Measurements from ENCODE around the gene SHCBP1. TPM values are rescaled to one million over a fixed set of nuclear protein-coding genes. Genes with fewer than 3 reads are reported as not detected.

The SHCBP1 gene
- total and polyA plus RNA-seq, 9 of the 15 experiments (the other 6 are each of a cell fraction or from before 2014, with no cell fraction given) = 6.2 to 29.6 (median 19.7) TPM

DNA sequence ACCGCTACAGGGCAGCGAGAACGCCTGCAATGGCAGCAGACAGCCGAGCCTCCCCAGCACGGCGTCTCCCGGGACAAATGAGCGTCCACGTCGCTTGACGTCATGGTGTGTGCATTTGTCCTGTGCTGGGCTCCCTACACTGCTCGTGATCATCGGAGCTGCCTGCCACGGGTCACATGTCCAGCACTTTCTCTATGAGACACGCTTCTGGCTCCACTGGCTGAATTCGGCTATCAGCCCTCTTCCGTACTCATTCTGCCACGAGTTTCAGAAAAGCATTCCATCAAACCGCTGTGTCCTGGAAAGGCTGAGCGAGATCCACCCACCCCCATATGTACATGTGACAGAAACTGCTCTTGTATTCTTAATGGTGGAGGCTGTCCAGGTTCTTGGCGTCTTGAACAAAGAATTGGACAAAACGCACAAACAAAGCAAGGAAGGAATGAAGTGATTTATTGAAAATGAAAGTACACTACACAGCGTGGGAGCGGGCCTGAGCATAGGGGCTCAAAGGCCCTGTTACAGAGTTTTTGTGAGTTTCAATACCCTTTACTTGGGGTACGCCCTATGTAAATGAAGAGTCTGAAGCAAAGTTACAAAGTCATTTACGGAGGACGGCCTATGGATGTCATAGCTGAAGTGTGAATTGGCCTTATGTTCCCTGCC is 28.5 kb upstream of the SHCBP1 start (continued):
- TF ChIP-seq, protein P1, sequence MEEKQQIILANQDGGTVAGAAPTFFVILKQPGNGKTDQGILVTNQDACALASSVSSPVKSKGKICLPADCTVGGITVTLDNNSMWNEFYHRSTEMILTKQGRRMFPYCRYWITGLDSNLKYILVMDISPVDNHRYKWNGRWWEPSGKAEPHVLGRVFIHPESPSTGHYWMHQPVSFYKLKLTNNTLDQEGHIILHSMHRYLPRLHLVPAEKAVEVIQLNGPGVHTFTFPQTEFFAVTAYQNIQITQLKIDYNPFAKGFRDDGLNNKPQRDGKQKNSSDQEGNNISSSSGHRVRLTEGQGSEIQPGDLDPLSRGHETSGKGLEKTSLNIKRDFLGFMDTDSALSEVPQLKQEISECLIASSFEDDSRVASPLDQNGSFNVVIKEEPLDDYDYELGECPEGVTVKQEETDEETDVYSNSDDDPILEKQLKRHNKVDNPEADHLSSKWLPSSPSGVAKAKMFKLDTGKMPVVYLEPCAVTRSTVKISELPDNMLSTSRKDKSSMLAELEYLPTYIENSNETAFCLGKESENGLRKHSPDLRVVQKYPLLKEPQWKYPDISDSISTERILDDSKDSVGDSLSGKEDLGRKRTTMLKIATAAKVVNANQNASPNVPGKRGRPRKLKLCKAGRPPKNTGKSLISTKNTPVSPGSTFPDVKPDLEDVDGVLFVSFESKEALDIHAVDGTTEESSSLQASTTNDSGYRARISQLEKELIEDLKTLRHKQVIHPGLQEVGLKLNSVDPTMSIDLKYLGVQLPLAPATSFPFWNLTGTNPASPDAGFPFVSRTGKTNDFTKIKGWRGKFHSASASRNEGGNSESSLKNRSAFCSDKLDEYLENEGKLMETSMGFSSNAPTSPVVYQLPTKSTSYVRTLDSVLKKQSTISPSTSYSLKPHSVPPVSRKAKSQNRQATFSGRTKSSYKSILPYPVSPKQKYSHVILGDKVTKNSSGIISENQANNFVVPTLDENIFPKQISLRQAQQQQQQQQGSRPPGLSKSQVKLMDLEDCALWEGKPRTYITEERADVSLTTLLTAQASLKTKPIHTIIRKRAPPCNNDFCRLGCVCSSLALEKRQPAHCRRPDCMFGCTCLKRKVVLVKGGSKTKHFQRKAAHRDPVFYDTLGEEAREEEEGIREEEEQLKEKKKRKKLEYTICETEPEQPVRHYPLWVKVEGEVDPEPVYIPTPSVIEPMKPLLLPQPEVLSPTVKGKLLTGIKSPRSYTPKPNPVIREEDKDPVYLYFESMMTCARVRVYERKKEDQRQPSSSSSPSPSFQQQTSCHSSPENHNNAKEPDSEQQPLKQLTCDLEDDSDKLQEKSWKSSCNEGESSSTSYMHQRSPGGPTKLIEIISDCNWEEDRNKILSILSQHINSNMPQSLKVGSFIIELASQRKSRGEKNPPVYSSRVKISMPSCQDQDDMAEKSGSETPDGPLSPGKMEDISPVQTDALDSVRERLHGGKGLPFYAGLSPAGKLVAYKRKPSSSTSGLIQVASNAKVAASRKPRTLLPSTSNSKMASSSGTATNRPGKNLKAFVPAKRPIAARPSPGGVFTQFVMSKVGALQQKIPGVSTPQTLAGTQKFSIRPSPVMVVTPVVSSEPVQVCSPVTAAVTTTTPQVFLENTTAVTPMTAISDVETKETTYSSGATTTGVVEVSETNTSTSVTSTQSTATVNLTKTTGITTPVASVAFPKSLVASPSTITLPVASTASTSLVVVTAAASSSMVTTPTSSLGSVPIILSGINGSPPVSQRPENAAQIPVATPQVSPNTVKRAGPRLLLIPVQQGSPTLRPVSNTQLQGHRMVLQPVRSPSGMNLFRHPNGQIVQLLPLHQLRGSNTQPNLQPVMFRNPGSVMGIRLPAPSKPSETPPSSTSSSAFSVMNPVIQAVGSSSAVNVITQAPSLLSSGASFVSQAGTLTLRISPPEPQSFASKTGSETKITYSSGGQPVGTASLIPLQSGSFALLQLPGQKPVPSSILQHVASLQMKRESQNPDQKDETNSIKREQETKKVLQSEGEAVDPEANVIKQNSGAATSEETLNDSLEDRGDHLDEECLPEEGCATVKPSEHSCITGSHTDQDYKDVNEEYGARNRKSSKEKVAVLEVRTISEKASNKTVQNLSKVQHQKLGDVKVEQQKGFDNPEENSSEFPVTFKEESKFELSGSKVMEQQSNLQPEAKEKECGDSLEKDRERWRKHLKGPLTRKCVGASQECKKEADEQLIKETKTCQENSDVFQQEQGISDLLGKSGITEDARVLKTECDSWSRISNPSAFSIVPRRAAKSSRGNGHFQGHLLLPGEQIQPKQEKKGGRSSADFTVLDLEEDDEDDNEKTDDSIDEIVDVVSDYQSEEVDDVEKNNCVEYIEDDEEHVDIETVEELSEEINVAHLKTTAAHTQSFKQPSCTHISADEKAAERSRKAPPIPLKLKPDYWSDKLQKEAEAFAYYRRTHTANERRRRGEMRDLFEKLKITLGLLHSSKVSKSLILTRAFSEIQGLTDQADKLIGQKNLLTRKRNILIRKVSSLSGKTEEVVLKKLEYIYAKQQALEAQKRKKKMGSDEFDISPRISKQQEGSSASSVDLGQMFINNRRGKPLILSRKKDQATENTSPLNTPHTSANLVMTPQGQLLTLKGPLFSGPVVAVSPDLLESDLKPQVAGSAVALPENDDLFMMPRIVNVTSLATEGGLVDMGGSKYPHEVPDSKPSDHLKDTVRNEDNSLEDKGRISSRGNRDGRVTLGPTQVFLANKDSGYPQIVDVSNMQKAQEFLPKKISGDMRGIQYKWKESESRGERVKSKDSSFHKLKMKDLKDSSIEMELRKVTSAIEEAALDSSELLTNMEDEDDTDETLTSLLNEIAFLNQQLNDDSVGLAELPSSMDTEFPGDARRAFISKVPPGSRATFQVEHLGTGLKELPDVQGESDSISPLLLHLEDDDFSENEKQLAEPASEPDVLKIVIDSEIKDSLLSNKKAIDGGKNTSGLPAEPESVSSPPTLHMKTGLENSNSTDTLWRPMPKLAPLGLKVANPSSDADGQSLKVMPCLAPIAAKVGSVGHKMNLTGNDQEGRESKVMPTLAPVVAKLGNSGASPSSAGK (IDR thresholded peaks at IDR 0.05) = peak; percentile 64
- TF ChIP-seq ID3 (CRISPR knock-in tag; IDR thresholded peaks at IDR 0.05) (no peak), ID3 (tag; IDR thresholded peaks at IDR 0.05) (no peak), ATF1 (CRISPR knock-in tag; IDR thresholded peaks at IDR 0.05) (no peak), ATF1 (tag; IDR thresholded peaks at IDR 0.05) (peak; percentile 83), ZBTB11 (CRISPR knock-in tag; IDR thresholded peaks at IDR 0.05) (no peak), XRCC4 (IDR thresholded peaks at IDR 0.05; ENCODE audit: extremely low read depth, insufficient read depth, insufficient read length) (no peak), GATA2 (CRISPR knock-in tag; IDR thresholded peaks at IDR 0.05) (no peak)
- TF ChIP-seq, protein P2, sequence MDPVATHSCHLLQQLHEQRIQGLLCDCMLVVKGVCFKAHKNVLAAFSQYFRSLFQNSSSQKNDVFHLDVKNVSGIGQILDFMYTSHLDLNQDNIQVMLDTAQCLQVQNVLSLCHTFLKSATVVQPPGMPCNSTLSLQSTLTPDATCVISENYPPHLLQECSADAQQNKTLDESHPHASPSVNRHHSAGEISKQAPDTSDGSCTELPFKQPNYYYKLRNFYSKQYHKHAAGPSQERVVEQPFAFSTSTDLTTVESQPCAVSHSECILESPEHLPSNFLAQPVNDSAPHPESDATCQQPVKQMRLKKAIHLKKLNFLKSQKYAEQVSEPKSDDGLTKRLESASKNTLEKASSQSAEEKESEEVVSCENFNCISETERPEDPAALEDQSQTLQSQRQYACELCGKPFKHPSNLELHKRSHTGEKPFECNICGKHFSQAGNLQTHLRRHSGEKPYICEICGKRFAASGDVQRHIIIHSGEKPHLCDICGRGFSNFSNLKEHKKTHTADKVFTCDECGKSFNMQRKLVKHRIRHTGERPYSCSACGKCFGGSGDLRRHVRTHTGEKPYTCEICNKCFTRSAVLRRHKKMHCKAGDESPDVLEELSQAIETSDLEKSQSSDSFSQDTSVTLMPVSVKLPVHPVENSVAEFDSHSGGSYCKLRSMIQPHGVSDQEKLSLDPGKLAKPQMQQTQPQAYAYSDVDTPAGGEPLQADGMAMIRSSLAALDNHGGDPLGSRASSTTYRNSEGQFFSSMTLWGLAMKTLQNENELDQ (CRISPR knock-in tag; IDR thresholded peaks at IDR 0.05; ENCODE audit: borderline replicate concordance) = no peak

Measured in K562 (cell line).